ENCODE measurements around the gene HSD11B1. TPM values are rescaled to one million over a fixed set of nuclear protein-coding genes. Genes with fewer than 3 reads are reported as not detected.
"Not testable (repeated sequence)": the region's sequence is repeated elsewhere in the genome, so short reads cannot be mapped to it uniquely, and the experiment has no call there.

HSD11B1 gene
- total RNA-seq, 4 donors from 2014 or later: 37.1 to 166 (median 55.9) TPM

DNA sequence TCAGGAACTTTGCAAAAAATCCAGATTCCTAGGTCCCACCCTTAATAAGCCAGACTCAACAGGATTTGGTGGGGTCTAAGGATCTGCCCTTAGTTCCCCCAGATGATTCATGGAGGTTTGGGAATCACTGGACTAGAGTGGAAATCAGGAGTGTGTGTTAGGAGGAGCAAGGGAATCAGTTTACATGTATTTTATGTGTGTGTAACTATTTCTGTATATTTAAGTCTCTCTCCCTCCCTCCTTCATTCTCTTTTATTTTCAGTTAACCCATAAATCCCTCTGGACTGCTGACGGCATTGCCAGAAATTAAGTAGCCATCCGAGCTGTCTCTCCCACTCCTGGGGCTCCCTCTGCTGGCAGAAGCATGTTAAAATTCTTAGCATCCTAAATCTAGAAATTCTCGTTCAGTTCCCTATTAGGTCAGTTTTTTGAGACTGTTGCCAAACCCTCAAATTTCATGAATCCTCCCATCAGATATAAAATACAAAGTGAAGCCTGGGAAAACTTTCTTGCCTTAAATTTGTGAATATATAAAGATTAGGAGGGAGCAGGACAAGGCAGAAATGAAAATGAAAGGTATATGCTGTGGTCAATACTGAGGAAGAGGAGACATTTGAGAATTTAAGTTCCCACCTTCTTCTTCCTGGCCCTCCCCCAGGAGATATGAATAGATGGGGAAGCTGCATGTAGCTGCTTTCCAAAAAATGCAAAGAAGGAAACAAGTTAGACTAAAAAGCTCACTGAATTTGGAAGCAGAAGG lies 11.7 kb upstream of the HSD11B1 start:
- H3K4me3 ChIP-seq (ENCODE audit: low read depth, poor library complexity, severe bottlenecking): no peak overlapping the region
- WGBS, 2 donors: 1 to 3% methylated on average over 3 of the region's 3 CpGs
- TF ChIP-seq CTCF (IDR thresholded peaks at IDR 0.05): peak in 1 of 3 donors; percentile 71
- no peak for TF ChIP-seq POLR2A (IDR thresholded peaks at IDR 0.05)
- DNase-seq (ENCODE audit: low spot score in 2 of 2): peak; percentile 70 to 89
- intact Hi-C loops (cut with DNase I; ENCODE audit: low total_unique reads): loop anchor here (5.0 to 10.0 kb wide), 3 partner anchors 52 to 121 kb away; no protein-coding TSS in a partner anchor

- TF ChIP-seq CTCF (IDR thresholded peaks at IDR 0.05): no peak
- no peak for TF ChIP-seq POLR2A (IDR thresholded peaks at IDR 0.05)
- intact Hi-C loops (cut with DNase I; ENCODE audit: low total_unique reads): loop anchor here (10.0 kb wide), 2 partner anchors 48 to 72 kb away; no protein-coding TSS in a partner anchor
- no peak for DNase-seq (ENCODE audit: low spot score in 2 of 2)
- H3K4me3 ChIP-seq (ENCODE audit: low read depth, poor library complexity, severe bottlenecking): no peak overlapping the region
Observed at GRCh38 chr1:209696673-209697072, 8.0 kb upstream of the HSD11B1 start.

GRCh38 chr1:209697126-209697525 lies 7.5 kb upstream of the HSD11B1 start:
- no peak overlapping the region for H3K4me3 ChIP-seq (ENCODE audit: low read depth, poor library complexity, severe bottlenecking)
- no peak for DNase-seq (ENCODE audit: low spot score in 2 of 2)
- TF ChIP-seq CTCF (IDR thresholded peaks at IDR 0.05): no peak
- TF ChIP-seq POLR2A (IDR thresholded peaks at IDR 0.05): no peak
- 76 to 82% methylated on average over 3 of the region's 3 CpGs for WGBS, 2 donors
- intact Hi-C loops (cut with DNase I; ENCODE audit: low total_unique reads): loop anchor here (10.0 kb wide), 2 partner anchors 48 to 72 kb away; no protein-coding TSS in a partner anchor

DNA sequence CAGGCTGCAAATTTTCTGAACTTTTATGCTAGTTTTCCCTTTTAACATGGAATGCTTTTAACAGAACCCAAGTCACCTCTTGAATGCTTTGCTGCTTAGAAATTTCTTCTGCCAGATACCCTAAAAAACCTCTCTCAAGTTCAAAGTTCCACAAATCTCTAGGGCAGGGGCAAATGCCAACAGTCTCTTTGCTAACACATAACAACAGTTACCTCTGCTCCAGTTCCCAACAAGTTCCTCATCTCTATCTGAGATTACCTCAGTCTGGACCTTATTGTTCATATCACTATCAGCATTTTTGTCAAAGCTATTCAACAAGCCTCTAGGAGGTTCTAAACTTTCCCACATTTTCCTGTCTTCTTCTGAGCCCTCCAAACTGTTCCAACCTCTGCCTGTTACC lies 4.0 kb upstream of the HSD11B1 start:
- H3K4me3 ChIP-seq (ENCODE audit: low read depth, poor library complexity, severe bottlenecking); intact Hi-C loops (cut with DNase I; ENCODE audit: low total_unique reads); DNase-seq (ENCODE audit: low spot score in 2 of 2): not testable (repeated sequence)

DNA sequence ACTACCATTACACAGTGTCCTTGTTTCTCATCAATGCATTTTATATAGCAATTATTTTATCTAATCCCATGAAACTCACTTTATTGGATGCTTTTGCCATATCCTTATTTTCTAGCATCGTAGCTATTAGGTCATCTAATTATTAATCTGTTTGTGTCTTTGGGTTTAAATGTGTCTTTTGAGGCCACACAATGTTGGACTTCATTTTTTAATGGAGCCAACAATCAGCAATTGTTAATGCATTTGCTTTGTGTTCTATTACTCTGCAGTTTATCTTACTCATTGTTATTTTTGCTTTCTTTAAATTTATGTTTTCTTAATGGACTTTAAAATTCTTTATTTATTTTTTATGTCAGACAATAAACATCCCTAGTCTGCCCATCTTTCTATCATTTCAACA lies 1.8 kb upstream of the HSD11B1 start:
- no peak for DNase-seq (ENCODE audit: low spot score in 2 of 2)
- intact Hi-C loops (cut with DNase I; ENCODE audit: low total_unique reads): no loop called here
- 90 to 91% methylated on average over 1 of the region's 1 CpG for WGBS, 2 donors
- no peak for TF ChIP-seq CTCF (IDR thresholded peaks at IDR 0.05)
- no peak for TF ChIP-seq POLR2A (IDR thresholded peaks at IDR 0.05)
- H3K4me3 ChIP-seq (ENCODE audit: low read depth, poor library complexity, severe bottlenecking): no peak overlapping the region

DNA sequence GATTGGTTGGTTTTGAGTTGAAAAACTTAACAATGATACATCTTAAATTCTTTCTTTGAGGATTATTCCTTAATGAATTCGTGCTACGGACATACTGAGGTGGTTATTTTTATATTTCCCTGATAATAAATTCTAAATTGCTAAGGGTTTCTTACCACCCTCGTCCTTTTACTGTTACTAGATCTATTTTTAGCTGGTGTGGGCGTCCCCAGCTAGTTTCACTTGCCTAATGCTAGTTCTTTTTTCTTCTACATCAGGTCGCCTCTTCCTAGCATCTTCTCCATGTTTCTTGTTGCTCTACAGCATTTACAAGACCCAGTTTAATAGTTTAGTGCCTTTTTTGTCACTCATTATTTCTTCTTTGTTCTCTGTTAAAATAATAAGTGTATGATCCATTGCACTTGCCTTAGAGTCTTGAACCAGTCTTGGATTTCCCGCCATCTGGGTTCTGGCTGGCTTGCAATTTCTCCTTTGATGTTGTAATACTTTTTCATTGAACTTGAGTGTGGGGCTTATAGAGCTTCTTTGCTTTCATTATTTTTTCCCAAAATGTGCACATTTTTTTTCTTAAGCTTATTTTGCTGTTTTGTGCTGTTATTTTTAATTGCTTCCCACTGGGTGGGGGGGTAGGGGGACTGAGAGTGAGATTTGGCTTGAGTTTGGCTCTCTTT lies 677 bp upstream of the HSD11B1 start:
- TF ChIP-seq CTCF (IDR thresholded peaks at IDR 0.05): no peak
- no peak for TF ChIP-seq POLR2A (IDR thresholded peaks at IDR 0.05)
- 65 to 66% methylated on average over 6 of the region's 6 CpGs for WGBS, 2 donors
- DNase-seq (ENCODE audit: low spot score in 2 of 2): no peak
- H3K4me3 ChIP-seq (ENCODE audit: low read depth, poor library complexity, severe bottlenecking): no peak overlapping the region
- intact Hi-C loops (cut with DNase I; ENCODE audit: low total_unique reads): no loop called here

Measured in lower leg skin (tissue), 4 donors.